Left kidney (tissue), 2 donors: ENCODE data around the gene CALML3. TPM values are rescaled to one million over a fixed set of nuclear protein-coding genes. Genes with fewer than 3 reads are reported as not detected.
"Not testable (repeated sequence)": the region's sequence is repeated elsewhere in the genome, so short reads cannot be mapped to it uniquely, and the experiment has no call there.

Source experiments
- DNase-seq: peaks from one replicate; pipeline ENCODE4 v3.0.0-alpha.2; 2013
- polyA plus RNA-seq: library from polyadenylated mRNA; unstranded; fragments of 120-200 nt; gene quantifications from one replicate; pipeline ENCODE4 v1.2.1, GENCODE V29; 2013; ENCODE audit not compliant: insufficient read length

Gene CALML3
- polyA plus RNA-seq, 1 donor = not detected

- no peak for DNase-seq
These were observed 28.8 kb downstream of the CALML3 start for GRCh38 chr10:5553400-5554170.

- DNase-seq = no peak
These were observed 30.3 kb downstream of the CALML3 start for GRCh38 chr10:5555021-5555510.

GRCh38 chr10:5555881-5556280, 31.1 kb downstream of the CALML3 start:
- no peak for DNase-seq

GRCh38 chr10:5556576-5556975, 31.8 kb downstream of the CALML3 start:
- DNase-seq = no peak

- no peak for DNase-seq
These were observed 32.4 kb downstream of the CALML3 start for GRCh38 chr10:5557040-5557721.

GRCh38 chr10:5557799-5558771, 33.3 kb downstream of the CALML3 start:
- DNase-seq = no peak

- DNase-seq = not testable (repeated sequence)
These were observed 34.3 kb downstream of the CALML3 start for GRCh38 chr10:5559022-5559421.

- no peak for DNase-seq
These were observed 34.9 kb downstream of the CALML3 start for GRCh38 chr10:5559642-5560141.

- no peak for DNase-seq
These were observed 35.5 kb downstream of the CALML3 start for GRCh38 chr10:5560142-5560816.

GRCh38 chr10:5560817-5561703, 36.3 kb downstream of the CALML3 start:
- DNase-seq = no peak

- no peak for DNase-seq
These were observed 37.2 kb downstream of the CALML3 start for GRCh38 chr10:5561704-5562645.

GRCh38 chr10:5563321-5563961, 38.7 kb downstream of the CALML3 start:
- DNase-seq = no peak

- no peak for DNase-seq
These were observed 39.3 kb downstream of the CALML3 start for GRCh38 chr10:5563991-5564536.

GRCh38 chr10:5564537-5565204, 39.9 kb downstream of the CALML3 start:
- no peak for DNase-seq

GRCh38 chr10:5565205-5565545, 40.4 kb downstream of the CALML3 start:
- DNase-seq = no peak

GRCh38 chr10:5565671-5566581, 41.2 kb downstream of the CALML3 start:
- DNase-seq = no peak

GRCh38 chr10:5566614-5567013, 41.9 kb downstream of the CALML3 start:
- no peak for DNase-seq
